Immature natural killer cell (primary cell): ENCODE measurements around the gene PCP2. TPM values are rescaled to one million over a fixed set of nuclear protein-coding genes. Genes with fewer than 3 reads are reported as not detected.
A peak's percentile ranks its signal among the peaks of the same experiment; 100 is the strongest.

Source experiments
- DNase-seq, 3 donors: peaks; one replicate each; pipeline ENCODE4 v3.0.0; 2022; ENCODE audit warnings: mixed read lengths in 1 of 3
- H3K27ac Mint-ChIP-seq, 6 donors: one replicate each; pipeline ENCODE4 v1.8.0; 2020; ENCODE audit warnings: mixed read lengths in 6 of 6, mild to moderate bottlenecking in 5 of 6, inconsistent platforms in 4 of 6, moderate library complexity in 3 of 6
- H3K27me3 Mint-ChIP-seq, 3 donors: one replicate each; pipeline ENCODE4 v1.8.0; 2020 to 2021; ENCODE audit warnings: low read depth in 3 of 3, mild to moderate bottlenecking in 3 of 3, mixed read lengths in 3 of 3, moderate library complexity in 3 of 3, inconsistent platforms in 1 of 3
- H3K36me3 Mint-ChIP-seq, 3 donors: one replicate each; pipeline ENCODE4 v1.8.0; 2020; ENCODE audit warnings: mixed read lengths in 3 of 3, inconsistent platforms in 2 of 3, mild to moderate bottlenecking in 2 of 3
- H3K4me1 Mint-ChIP-seq, 2 donors: one replicate each; pipeline ENCODE4 v1.8.0; 2020; ENCODE audit warnings: inconsistent platforms in 2 of 2, mild to moderate bottlenecking in 2 of 2, mixed read lengths in 2 of 2, moderate library complexity in 1 of 2
- H3K4me3 Mint-ChIP-seq, 5 donors: one replicate each; pipeline ENCODE4 v1.8.0; 2020; ENCODE audit warnings: mild to moderate bottlenecking in 5 of 5, mixed read lengths in 5 of 5, inconsistent platforms in 3 of 5, moderate library complexity in 3 of 5
- H3K9me3 Mint-ChIP-seq, 6 donors: one replicate each; pipeline ENCODE4 v1.8.0; 2020; ENCODE audit warnings: mild to moderate bottlenecking in 6 of 6, mixed read lengths in 6 of 6, inconsistent platforms in 4 of 6, moderate library complexity in 3 of 6
- polyA plus RNA-seq, 3 donors: library from polyadenylated mRNA; unstranded; fragments of 300-500 nt; fragmentation: Illumina TruSeq; gene quantifications; one replicate each; pipeline ENCODE4 v1.2.3, GENCODE V29; 2021

The PCP2 gene
- polyA plus RNA-seq, 3 donors from 2014 or later = 0.58 TPM; not detected in 2

DNA sequence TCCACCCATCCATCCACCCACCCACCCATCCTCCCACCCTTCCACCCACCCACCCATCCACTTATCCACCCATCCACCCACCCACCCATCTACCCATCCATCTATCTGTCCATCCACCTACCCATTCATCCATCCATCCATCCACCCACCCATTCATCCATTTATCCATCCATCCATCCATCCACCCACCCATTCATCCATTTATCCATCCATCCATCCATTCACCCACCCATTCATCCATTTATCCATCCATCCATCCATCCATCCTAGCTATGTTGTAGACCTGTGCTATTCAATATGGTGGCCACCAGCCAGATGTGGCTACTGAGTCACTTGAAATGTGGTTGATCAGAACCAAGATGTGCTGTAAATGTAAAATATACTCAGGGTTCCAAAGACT is 32.8 kb downstream of the PCP2 start:
- Mint-ChIP-seq H3K27me3 (peaks cover 5 to 18% (median 9%) of the 10 kb centered on the region in 3 donors), H3K4me1 (peaks cover 0 to 3% of the 10 kb centered on the region in 2 donors), H3K27ac (no peak overlapping the region), H3K4me3 (no peak overlapping the region), H3K36me3 (no peaks in the 10 kb centered on the region), H3K9me3 (no peaks in the 10 kb centered on the region)
- no peak for DNase-seq

DNA sequence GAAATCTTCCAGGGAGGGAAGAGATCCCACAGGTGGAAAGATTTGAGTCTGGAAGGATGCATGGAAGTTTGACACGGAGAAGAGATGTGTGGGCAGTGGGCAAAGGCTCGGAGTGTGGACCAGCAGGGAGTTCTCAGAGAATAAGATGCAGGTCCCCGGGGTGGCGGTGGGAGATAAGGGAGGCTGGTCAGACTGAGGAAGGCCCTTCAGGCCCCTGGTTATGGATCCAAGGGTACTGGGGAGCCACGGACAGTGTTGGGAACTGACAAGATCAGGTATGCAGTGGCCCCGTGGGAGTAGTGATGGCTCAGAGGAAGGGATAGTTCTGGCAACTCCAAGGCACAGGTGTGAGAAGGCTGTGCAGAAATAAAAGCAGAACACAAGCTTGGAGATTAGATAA is 35.3 kb downstream of the PCP2 start:
- peaks cover 0 to 3% (median 0%) of the 10 kb centered on the region in 3 donors for H3K36me3 Mint-ChIP-seq
- peaks cover 6 to 9% of the 10 kb centered on the region in 2 donors for H3K4me1 Mint-ChIP-seq
- no peaks in the 10 kb centered on the region for H3K9me3 Mint-ChIP-seq
- H3K27me3 Mint-ChIP-seq = peaks cover 7 to 23% (median 21%) of the 10 kb centered on the region in 3 donors
- no peak overlapping the region for H3K27ac Mint-ChIP-seq
- no peak for DNase-seq
- peak overlapping the region in 1 of 5 donors; percentile 13 for H3K4me3 Mint-ChIP-seq

DNA sequence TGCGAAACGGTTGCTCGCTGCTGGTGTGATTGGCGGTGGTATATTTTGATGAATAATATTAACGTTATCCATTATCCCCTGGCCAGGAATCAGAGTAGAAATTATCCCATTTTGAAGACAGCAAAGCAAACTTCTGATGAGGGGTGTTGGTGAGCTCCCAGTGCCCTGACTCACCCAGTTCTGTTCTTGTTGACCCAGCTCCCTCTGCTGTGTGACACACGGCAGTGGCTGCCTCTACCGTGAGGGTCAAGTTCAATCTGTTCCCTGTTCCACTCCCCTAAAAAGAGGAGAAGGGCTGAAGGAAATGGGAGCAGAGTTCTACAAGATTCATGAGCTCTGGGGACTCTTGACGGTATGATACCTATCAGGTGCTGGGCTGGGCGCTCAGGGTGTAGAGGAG is 35.8 kb downstream of the PCP2 start:
- Mint-ChIP-seq H3K4me1 (peaks cover 6 to 9% of the 10 kb centered on the region in 2 donors), H3K27ac (no peak overlapping the region), H3K36me3 (peaks cover 0 to 3% (median 0%) of the 10 kb centered on the region in 3 donors), H3K27me3 (peaks cover 7 to 24% (median 22%) of the 10 kb centered on the region in 3 donors), H3K4me3 (peak overlapping the region in 3 of 5 donors; percentile 48 to 64 (median 58)), H3K9me3 (no peaks in the 10 kb centered on the region)
- no peak for DNase-seq

DNA sequence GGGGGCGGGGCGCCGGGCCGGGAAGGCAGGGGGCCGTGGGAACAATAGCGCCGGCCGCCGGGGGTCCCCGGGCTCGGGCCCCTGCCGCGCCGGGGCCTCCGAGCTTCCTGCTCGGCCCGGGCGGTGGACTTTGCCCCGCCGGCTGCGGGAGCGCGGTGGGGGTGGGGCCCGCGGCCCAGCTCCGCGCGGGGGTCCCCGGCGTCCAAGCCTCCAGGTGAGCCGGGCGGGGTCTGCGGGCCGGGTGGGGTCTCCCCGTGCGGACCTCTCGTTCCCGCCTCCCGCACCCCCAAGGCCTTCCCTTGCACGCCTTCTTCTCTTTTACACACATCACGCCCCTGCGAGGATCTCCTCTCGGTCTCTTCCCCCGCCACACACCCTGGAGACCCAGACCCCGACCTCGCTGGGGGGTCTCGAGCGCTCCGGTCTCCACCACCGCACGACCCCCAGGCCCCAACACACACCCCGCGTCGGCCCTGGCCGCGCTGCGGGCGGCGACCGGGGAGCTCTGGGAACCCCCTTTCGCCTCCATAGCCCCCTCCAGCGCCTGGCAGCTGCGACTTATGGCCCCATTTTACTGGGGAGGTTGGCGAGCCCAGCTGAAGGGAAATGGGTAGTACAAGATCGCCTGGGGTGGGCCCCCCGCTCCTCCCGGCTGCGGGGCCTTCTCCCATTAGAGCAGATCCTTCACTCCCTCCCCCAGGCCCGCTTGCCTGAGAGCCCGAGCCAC is 37.1 kb downstream of the PCP2 start:
- Mint-ChIP-seq H3K27me3 (peaks cover 7 to 24% (median 20%) of the 10 kb centered on the region in 3 donors), H3K27ac (no peak overlapping the region)

DNA sequence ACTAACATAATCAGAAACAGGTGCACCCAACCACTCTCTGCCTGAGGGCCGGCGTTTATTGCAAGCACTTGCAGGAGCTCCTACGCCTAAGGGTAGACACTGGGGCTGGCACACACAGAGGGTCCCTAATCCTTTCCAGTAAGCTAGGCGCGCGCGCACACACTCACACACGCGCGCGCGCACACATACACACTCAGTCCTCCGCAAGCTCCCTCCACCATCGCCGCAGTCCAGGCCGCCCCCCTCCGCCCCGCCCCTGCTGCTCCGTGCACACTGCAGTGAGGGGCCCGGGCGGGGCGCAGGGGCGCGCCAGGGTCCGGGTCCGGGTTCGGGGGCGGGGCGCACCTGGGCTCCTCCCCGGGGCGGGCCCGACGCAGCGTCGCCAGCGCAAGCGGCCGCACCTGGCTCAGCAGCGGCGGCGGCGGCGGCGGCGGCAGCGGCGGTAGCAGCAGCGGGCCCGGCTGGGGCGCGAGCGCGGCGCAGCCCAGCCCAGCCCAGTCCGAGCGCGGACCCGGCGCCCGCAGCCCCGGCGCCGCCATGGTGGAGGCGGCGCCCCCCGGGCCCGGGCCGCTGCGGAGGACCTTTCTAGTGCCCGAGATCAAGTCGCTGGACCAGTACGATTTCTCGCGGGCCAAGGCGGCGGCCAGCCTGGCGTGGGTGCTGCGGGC is 37.9 kb downstream of the PCP2 start, which contains the start of gene CAMSAP3:
CAMSAP3 (plus strand) TSS at position 398 of the 668 bp plus-strand sequence; CDS start at position 538, 140 bp downstream.
- peaks cover 10 to 27% (median 20%) of the 10 kb centered on the region in 3 donors for H3K27me3 Mint-ChIP-seq
- DNase-seq = peak in 1 of 3 donors; percentile 21
- H3K4me3 Mint-ChIP-seq = peak within 1 kb of the TSS; percentile 48 to 75 (median 65)
- no peak within 1 kb of the TSS for H3K27ac Mint-ChIP-seq
- peaks cover 6 to 9% of the 10 kb centered on the region in 2 donors for H3K4me1 Mint-ChIP-seq
- H3K9me3 Mint-ChIP-seq = no peaks in the 10 kb centered on the region
- H3K36me3 Mint-ChIP-seq = peaks cover 0 to 3% (median 0%) of the 10 kb centered on the region in 3 donors

More for the DNA sequence above, 37.1 kb downstream of the PCP2 start:
- Mint-ChIP-seq H3K36me3 (peaks cover 0 to 3% (median 0%) of the 10 kb centered on the region in 3 donors), H3K4me1 (peaks cover 6 to 9% of the 10 kb centered on the region in 2 donors), H3K9me3 (no peaks in the 10 kb centered on the region), H3K4me3 (peak overlapping the region in 4 of 5 donors; percentile 20 to 68 (median 50))
- no peak for DNase-seq

DNA sequence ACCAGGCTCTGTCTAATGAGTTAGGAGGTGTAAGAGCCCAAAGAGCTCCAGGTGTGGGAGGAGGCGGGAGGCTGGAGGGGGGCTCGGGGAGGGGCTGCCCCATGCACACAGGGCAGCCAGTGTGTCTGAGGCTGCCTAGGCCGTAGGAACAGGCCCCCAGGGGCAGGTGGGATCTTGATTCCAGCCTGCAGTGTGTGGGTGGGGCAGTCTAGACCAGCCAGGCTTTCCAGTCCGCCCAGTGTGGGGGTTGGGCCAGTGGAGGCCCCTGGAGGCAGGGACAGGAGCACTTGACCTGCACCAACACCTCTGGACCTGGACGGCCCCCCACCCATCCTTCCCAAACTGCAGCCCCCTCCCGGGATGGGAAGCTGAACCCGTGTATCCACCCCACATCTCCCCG is 43.3 kb downstream of the PCP2 start:
- peaks cover 0 to 3% (median 0%) of the 10 kb centered on the region in 3 donors for H3K36me3 Mint-ChIP-seq
- no peak for DNase-seq
- no peak overlapping the region for H3K27ac Mint-ChIP-seq
- H3K27me3 Mint-ChIP-seq = peaks cover 5 to 16% (median 12%) of the 10 kb centered on the region in 3 donors
- no peaks in the 10 kb centered on the region for H3K9me3 Mint-ChIP-seq
- H3K4me3 Mint-ChIP-seq = no peak overlapping the region
- peaks cover 4% of the 10 kb centered on the region in 2 donors for H3K4me1 Mint-ChIP-seq

DNA sequence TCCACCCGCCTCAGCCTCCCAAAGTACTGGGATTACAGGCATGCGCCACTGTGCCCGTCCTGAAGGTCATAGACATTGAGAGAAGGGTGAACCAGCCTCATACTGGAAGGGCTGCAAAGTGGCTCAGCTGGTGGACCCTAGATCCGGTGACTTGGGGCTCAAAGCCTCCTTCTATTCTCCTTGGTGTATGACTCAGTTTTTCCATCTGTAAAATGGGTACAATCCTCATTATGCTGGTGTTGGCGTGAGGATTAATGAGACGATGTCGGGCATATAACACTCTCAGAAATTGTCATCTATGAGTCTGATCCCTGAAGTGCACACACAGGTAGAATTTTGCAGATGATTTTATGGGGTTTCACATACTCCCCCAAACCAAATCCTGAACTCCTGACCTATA is 43.7 kb downstream of the PCP2 start:
- no peaks in the 10 kb centered on the region for H3K9me3 Mint-ChIP-seq
- no peak overlapping the region for H3K4me3 Mint-ChIP-seq
- H3K36me3 Mint-ChIP-seq = no peaks in the 10 kb centered on the region
- no peak for DNase-seq
- peaks cover 3 to 16% (median 10%) of the 10 kb centered on the region in 3 donors for H3K27me3 Mint-ChIP-seq
- H3K4me1 Mint-ChIP-seq = peaks cover 0 to 2% of the 10 kb centered on the region in 2 donors
- no peak overlapping the region for H3K27ac Mint-ChIP-seq

DNA sequence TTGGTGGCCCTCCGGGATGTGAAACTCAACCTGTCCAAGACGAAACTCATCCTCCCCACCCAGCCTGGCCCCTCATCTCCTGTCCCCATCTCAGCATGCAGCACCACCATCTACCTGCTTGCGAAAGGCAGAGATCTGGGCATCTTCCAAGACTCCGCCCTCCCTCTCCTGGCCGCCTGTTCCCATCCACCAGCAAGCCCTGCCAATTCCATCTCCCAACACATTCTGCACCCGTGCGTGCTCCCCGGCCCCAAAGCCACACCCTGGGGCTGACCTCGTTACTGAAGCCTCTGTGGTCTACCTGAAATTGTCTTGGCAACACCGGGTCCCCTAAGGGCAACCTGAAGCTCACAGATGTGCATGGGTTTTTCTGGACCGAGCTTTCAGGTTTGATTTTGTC is 51.1 kb downstream of the PCP2 start:
- H3K27me3 Mint-ChIP-seq = peaks cover 3 to 4% (median 3%) of the 10 kb centered on the region in 3 donors
- H3K27ac Mint-ChIP-seq = no peak overlapping the region
- H3K36me3 Mint-ChIP-seq = no peaks in the 10 kb centered on the region
- no peak for DNase-seq
- no peaks in the 10 kb centered on the region for H3K4me1 Mint-ChIP-seq
- no peak overlapping the region for H3K4me3 Mint-ChIP-seq
- H3K9me3 Mint-ChIP-seq = no peaks in the 10 kb centered on the region

Other genes with a start within 250 kb of the PCP2 start
- 1 to 10 TPM in 2 of 3 donors, under 1 TPM in 1; 0.21 to 2.8 (median 1.2) TPM for gene PEX11G, start 144.7 kb downstream of the PCP2 start, polyA plus RNA-seq
- gene ZNF358, start 117.6 kb downstream of the PCP2 start, polyA plus RNA-seq = 1 to 10 TPM; 1.3 to 3.1 (median 1.8) TPM
- gene MCOLN1, start 111.1 kb downstream of the PCP2 start, polyA plus RNA-seq = 10 to 100 TPM in 1 of 3 donors, 1 to 10 TPM in 2; 6.6 to 17.1 (median 9.5) TPM
- gene PNPLA6, start 98.0 kb downstream of the PCP2 start, polyA plus RNA-seq = 10 to 100 TPM in 1 of 3 donors, 1 to 10 TPM in 2; 4.9 to 17.5 (median 9.8) TPM
- gene CAMSAP3, start 37.9 kb downstream of the PCP2 start, polyA plus RNA-seq = not detected
- 10 to 100 TPM in 2 of 3 donors, 1 to 10 TPM in 1; 5.5 to 13.3 (median 12.4) TPM for gene XAB2, start 4.2 kb downstream of the PCP2 start, polyA plus RNA-seq
- 100 to 1,000 TPM; 107 to 376 (median 255) TPM for gene PET100, start 3.9 kb downstream of the PCP2 start, polyA plus RNA-seq
- gene STXBP2, start 3.4 kb upstream of the PCP2 start, polyA plus RNA-seq = 100 to 1,000 TPM in 2 of 3 donors, 10 to 100 TPM in 1; 73.7 to 115 (median 100) TPM
- 1 to 10 TPM in 1 of 3 donors, not detected in 2; 1.4 TPM for gene RETN, start 35.3 kb upstream of the PCP2 start, polyA plus RNA-seq
- gene MCEMP1, start 43.4 kb upstream of the PCP2 start, polyA plus RNA-seq = under 1 TPM in 1 of 3 donors, not detected in 2; 0.14 TPM
- gene TRAPPC5, start 47.1 kb upstream of the PCP2 start, polyA plus RNA-seq = 100 to 1,000 TPM; 109 to 217 (median 115) TPM
- under 1 TPM in 2 of 3 donors, not detected in 1; 0.29 to 0.50 TPM for gene FCER2, start 68.4 kb upstream of the PCP2 start, polyA plus RNA-seq
- under 1 TPM in 1 of 3 donors, not detected in 2; 0.43 TPM for gene CLEC4G, start 98.4 kb upstream of the PCP2 start, polyA plus RNA-seq
- gene CD209, start 113.8 kb upstream of the PCP2 start, polyA plus RNA-seq = not detected
- not detected for gene CLEC4M, start 129.5 kb upstream of the PCP2 start, polyA plus RNA-seq
- gene EVI5L, start 196.5 kb upstream of the PCP2 start, polyA plus RNA-seq = 1 to 10 TPM; 1.6 to 5.1 (median 2.7) TPM
- gene PRR36, start 240.7 kb upstream of the PCP2 start, polyA plus RNA-seq = not detected